HG02943 (cell line): ENCODE results near the gene ELL2.

Experiments
- ATAC-seq: cut with Tn5 transposase; IDR thresholded peaks from one replicate; pipeline ENCODE4 v1.9.1; 2021; ENCODE audit warnings: mild to moderate bottlenecking, low read depth, moderate library complexity; ENCODE audit not compliant: unreplicated experiment

ELL2 gene

DNA sequence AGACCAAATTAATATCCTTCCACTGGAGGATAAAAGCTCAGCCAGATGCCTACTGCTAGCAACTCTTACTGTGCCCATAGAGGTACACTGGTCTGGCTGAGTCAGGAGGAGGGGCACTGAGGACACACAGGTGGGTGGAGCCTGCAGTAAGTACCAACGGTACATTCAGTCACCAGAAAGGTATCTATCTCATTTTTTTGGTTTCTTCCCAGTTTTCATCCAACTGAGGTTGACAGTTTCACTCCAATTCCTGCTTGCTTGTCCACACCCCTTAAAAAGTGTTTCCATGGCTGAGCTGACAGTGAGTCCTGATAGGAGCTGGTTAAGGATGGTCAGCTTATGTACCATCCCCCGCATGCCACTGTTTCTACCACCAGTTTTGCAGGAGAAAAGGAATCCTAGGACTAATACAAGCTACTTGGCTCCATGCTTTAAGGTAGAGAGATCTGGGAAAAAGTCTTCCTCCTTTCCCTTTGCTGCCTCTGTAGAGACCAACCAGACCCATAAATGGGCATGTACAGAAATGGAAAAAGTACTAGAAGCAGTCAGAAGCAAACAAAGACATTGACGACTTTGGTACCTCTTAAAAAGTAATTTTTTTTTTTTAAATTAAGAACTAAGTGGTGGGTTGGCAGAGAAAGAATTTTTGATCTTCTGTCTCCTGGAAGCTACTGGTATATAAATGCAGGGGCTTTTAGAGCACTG is 3.2 kb downstream of the ELL2 start:
- ATAC-seq: no peak

DNA sequence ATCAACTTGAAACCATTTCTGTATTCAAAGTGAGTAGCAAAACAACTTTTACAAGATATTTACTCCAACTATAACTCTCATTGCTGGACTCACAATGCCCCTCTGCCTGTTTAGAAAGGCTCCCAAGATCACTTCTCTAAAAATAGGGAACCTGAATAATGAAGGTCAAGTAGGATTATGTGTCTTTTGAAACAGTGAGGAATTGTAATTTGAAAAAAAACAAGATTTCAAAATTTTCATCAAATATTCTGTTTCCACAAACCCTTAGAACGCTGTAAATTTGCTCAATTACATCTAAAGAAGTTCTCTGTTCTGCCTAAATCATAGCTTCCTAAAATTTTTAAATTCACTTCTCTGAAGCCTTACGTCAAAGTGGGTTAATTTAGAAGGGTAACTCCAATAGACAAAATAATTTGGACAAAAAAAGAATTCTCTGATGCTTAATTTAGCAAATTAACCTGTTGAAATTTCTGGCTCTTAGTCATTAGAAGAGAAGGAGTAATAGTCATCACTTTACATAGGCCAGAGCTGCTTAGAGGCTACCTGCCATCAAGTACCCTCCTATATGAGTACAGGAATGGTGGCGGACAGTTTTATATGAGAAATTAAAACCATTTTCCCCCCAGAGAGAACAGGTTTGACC is 4.0 kb downstream of the ELL2 start:
- no peak for ATAC-seq

- ATAC-seq: no peak
Measured at GRCh38 chr5:95956900-95957293, 4.8 kb downstream of the ELL2 start.

DNA sequence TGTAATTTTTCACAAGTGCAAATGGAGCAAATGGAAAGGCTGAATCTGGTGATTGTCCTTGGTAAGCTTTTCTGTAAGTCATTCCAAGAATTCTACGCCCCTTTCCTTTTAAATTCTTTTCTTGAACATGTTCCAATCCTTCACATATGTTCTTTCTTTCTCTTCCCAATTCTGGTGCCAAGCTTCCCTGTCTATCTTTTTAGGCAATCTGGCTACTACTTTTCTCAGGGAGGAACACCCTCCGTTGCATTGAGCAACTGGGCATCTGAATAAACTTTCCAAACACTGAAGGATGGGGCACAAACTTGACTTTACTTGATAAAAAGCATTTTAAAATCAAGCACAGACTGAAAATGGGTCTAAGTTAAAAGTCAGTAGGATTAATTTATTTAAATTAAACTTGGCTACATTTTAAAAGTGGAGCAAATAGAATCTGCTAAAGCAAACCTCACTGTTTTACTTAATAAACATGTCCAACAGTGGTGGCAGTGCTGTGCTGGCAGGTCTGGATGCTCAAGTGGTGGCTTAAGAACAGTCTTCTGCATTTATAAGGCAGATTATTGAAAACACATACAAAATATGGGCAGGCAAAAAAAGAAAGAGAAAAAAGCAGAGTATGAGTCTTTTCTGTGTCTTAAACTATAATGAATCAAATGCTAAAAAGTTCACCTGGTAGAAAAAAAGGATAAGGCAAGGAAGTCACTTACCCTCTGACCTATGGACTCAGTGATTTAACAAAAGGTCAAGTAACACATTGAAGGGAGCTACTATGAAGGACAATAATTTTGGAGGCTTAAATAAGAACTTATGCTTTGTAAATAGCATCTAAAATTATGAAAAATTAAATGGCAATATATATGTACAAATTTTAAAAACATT is 5.4 kb downstream of the ELL2 start:
- ATAC-seq: no peak

DNA sequence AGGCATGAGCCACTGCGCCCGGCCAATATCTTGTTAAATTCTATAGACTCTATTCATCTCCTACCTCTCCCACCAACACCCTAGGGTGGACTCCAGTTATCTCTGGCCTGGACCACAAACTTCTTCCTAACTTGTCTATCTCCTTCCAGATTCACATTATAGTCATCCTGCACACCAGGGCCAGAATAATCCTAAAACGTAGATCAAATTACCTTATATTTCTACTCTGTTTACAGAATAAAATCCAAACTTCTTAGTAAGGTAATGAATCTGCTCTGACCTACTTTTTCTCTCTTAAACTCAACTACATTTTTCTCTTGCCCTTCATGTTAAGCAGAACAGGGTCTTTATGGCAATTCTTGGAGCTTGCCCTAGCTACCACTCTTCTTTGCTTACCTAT is 6.9 kb downstream of the ELL2 start:
- no peak for ATAC-seq

DNA sequence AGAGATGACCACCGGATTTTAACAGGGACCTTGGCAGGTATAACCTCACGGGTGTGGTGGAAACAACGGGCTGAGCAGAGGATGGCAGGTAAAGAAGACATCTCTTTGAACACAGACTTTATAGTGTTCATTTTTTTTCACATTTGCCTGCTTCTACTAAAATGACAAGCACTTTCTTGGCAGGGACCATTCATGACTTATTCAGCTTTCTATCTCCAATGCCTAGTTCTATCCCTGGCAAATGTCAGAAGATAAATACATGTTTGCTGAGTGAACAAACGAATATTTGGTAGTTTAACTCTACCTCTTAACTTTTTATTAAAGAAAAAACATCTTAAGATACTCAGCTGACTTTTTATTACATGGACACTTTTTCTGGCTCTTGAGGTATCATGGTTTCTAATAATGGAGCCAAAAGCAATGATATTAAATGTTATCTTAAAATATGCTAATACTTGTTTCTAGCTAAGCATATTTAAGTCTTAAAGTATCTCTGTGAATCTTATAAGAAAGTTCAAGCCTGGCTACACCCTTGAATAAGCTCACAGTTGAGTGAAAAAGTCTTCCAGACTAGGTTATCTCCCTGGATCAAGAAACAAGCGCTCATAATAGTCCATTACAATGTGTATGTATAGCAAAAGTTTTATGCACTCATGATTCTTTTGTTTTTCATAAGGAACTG is 8.5 kb downstream of the ELL2 start:
- no peak for ATAC-seq

DNA sequence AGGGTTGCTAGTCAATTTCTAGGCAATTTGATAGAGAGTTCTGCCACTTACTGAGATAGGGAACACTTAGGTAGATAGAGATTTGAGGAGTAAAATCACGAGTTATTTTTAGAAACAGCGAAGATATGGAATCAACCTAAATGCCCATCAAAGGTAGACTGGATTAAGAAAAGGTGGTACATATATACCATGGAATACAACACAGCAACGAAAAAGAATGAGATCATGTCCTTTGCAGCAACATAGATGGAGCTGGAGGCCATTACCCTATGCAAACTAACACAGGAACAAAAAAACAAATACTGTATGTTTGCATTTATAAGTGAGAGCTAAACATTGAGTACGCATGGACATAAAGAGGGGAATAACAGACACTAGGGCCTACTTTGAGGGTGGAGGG is 9.7 kb downstream of the ELL2 start:
- no peak for ATAC-seq

DNA sequence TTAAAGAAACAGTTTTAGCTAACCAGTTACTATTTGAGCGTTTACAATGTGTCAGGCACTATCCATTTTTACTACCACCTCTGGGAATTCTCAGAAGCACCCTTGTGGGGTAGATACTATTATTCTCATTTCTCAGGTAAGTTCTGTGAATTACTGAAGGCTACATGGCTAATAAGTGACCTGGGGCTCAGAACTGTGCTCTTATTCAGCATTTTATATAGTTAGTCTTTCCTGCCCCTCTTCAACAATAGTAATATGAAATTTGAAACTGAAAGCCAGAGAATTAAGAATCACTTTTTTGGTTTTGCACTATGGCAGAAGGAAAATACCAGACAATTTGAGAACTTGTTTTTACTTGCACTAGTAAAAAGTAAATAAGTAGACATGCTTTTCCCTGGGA is 11.8 kb downstream of the ELL2 start:
- peak; percentile 78 for ATAC-seq

DNA sequence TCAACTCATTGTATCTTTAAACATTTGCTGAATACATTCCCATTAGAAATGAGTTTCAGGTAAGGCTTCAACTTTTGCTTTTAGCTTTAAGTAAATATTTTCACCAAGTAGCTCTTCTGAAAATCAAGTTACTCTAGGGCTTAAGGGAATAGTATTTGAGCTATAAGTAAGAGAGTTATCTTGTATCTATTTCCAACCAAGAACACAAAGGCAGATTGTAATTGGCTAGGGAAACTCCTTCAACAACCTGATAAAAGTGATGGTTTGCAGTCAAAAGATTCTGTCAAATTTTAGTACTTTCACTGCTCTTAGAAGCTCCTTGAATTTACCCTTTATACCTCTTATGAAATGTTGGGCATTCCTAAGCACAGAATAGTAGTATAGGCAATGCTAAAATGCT is 13.0 kb downstream of the ELL2 start:
- no peak for ATAC-seq

DNA sequence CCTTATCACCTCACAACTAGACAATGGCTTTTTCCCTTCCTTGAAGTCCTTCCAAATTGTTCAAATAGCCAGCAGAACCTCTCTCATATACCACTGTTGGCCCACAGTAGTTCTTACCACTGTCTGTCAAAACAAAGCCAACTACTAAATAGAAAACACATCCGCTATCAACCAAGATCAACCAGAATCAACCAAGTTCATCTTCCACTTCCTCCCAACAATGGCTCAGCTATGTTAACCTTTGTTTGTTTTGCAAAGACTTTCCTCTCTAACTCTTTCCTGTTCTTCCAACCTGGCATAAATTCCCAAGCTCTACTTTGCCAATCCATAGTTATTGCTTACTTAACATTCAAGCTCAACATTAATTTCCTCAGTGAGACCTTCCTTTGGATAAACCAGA is 15.2 kb downstream of the ELL2 start:
- ATAC-seq: no peak

DNA sequence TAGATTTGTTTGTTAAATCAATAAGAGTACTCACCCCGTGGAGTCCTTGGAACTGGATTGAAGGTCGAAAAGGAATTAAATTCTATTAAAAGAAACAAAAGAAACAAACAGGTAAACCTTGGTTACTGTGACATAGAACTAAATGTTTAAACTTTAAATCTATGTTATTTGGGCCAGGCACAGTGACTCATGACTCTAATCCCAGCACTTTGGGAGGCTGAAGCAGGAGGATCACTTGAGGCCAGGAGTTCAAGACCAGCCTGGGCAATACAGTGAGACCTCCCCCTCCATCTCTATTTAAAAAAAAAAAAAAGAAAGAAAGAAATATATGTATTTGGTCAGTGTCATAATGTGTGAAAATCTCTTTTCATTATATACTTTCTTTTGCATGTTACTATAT is 18.7 kb downstream of the ELL2 start:
- no peak for ATAC-seq

- no peak for ATAC-seq
Measured at GRCh38 chr5:95942414-95942813, 19.2 kb downstream of the ELL2 start.

DNA sequence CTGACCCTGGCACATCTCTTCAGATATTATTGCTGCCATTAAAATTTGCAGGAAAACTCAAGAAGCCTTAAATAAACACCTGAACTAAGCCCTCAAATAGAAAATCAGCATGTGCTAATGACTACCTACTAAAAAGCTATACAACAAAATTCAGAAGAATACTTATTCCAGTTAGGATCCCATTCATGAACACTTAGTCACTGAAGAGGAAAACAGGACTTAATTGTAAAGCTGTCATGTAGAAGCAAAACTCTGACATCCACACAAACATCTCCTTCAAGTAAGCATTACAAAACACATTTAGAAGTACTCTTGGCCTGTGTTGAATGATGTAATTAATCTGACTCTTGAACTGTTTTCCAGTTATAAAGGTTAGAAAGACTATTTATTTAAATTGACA is 19.9 kb downstream of the ELL2 start:
- no peak for ATAC-seq

- no peak for ATAC-seq
Measured at GRCh38 chr5:95940758-95941682, 20.6 kb downstream of the ELL2 start.

GRCh38 chr5:95939465-95939864 is 22.2 kb downstream of the ELL2 start:
- peak; percentile 60 for ATAC-seq

- ATAC-seq: no peak
Measured at GRCh38 chr5:95938766-95939165, 22.9 kb downstream of the ELL2 start.

GRCh38 chr5:95938347-95938746 is 23.3 kb downstream of the ELL2 start:
- ATAC-seq: no peak

GRCh38 chr5:95937607-95938152 is 24.0 kb downstream of the ELL2 start:
- ATAC-seq: no peak

DNA sequence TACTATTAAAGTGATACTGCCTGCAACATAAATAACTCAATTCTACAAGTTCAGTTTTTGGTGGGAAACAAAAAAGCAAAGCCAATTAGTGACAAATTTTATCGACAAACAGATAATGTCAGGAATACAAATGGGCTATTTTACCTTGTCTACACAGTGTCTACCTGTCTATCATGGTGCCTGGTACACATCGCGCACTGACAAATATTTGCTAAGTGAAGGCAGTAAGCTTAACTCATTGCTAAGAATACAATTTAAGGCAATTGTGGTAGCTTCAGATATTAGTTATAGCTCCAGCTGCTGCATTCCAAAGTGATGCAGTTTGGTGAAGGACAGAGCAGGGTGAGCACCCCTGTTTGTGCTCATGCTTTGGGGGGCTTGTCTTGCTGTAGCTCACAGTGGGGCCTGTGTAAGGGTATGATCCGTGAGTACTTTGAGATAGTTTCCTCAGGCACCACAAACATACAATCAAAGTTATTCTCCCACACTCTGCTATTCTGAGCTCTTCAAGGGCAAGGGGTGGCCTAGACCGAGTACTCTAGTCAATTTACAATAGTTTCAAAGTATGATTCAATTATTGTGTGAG is 24.7 kb downstream of the ELL2 start:
- ATAC-seq: no peak
